Measurements from ENCODE around the gene XRN1.

- no peak for TF ChIP-seq BRCA1 (IDR thresholded peaks at IDR 0.05; ENCODE audit: low read depth, low read length)
- TF ChIP-seq CTCF (IDR thresholded peaks at IDR 0.05; ENCODE audit: control extremely low read depth in 1 of 3, insufficient read depth in 1 of 3, low read depth in 1 of 3, low read length in 3 of 3), result no peak
- no peak for TF ChIP-seq EGR1 (IDR thresholded peaks at IDR 0.05; ENCODE audit: borderline replicate concordance, low read depth, low read length)
- TF ChIP-seq POLR2AphosphoS5 (IDR thresholded peaks at IDR 0.05; ENCODE audit: low read depth, low read length), result no peak
- TF ChIP-seq RFX5 (IDR thresholded peaks at IDR 0.05; ENCODE audit: borderline replicate concordance, low read depth, low read length), result no peak
- TF ChIP-seq, protein P1, sequence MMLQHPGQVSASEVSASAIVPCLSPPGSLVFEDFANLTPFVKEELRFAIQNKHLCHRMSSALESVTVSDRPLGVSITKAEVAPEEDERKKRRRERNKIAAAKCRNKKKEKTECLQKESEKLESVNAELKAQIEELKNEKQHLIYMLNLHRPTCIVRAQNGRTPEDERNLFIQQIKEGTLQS (IDR thresholded peaks at IDR 0.05; ENCODE audit: insufficient read depth, low read depth, low read length), result no peak
- no peak for TF ChIP-seq EP300 (IDR thresholded peaks at IDR 0.05; ENCODE audit: borderline replicate concordance in 1 of 2, low read depth in 2 of 2, low read length in 2 of 2)
- no peak for TF ChIP-seq EZH2 (IDR thresholded peaks at IDR 0.05; ENCODE audit: low read depth, low read length, severe bottlenecking)
- TF ChIP-seq ZNF274 (IDR thresholded peaks at IDR 0.05; ENCODE audit: borderline replicate concordance, extremely low read depth, low read length), result no peak
- TF ChIP-seq, protein P2, sequence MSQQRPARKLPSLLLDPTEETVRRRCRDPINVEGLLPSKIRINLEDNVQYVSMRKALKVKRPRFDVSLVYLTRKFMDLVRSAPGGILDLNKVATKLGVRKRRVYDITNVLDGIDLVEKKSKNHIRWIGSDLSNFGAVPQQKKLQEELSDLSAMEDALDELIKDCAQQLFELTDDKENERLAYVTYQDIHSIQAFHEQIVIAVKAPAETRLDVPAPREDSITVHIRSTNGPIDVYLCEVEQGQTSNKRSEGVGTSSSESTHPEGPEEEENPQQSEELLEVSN (IDR thresholded peaks at IDR 0.05), result no peak
- TF ChIP-seq TAF1 (IDR thresholded peaks at IDR 0.05; ENCODE audit: low read depth, low read length), result no peak
- TF ChIP-seq TCF12 (IDR thresholded peaks at IDR 0.05; ENCODE audit: low read depth, low read length), result no peak
- no peak for TF ChIP-seq POLR2A (IDR thresholded peaks at IDR 0.05; ENCODE audit: control extremely low read depth in 1 of 2, low read depth in 2 of 2, low read length in 2 of 2)
- no peak for TF ChIP-seq CREB1 (IDR thresholded peaks at IDR 0.05)
Measured at GRCh38 chr3:142385078-142385477, 62.8 kb downstream of the XRN1 start.
